KOPT-K1 (cell line): ENCODE data around the gene GHRL.

Experiments
- H3K27ac ChIP-seq: fragments of 200-600 bp; sonication (generic); 2 replicates; pipeline ENCODE4 v1.5.1; 2016; ENCODE audit warnings: antibody characterized with exemption, mild to moderate bottlenecking, low read depth, low read length; ENCODE audit not compliant: poor library complexity, severe bottlenecking
- H3K36me3 ChIP-seq: fragments of 200-600 bp; sonication (generic); 2 replicates; pipeline ENCODE4 v1.5.1; 2017; ENCODE audit warnings: antibody characterized with exemption, mild to moderate bottlenecking, low read length, moderate library complexity; ENCODE audit not compliant: insufficient read depth
- H3K9me3 ChIP-seq: fragments of 200-600 bp; sonication (generic); 2 replicates; pipeline ENCODE4 v1.5.1; 2017; ENCODE audit warnings: antibody characterized with exemption, low read length, mild to moderate bottlenecking; ENCODE audit not compliant: insufficient read depth, poor library complexity, severe bottlenecking

GHRL gene

GRCh38 chr3:10292505-10293419 is at the start of gene GHRL:
Gene GHRL, minus strand, starts transcription at chr3:10292947. Its CDS starts 2,767 bp downstream, at chr3:10290180.
- Histone ChIP-seq H3K27ac (no peak within 1 kb of the TSS), H3K9me3 (no peaks in the 10 kb centered on the region), H3K36me3 (peaks cover 92% of the 10 kb centered on the region)

GRCh38 chr3:10341901-10342398 is 49.2 kb upstream of the GHRL start:
- Histone ChIP-seq H3K9me3 (no peaks in the 10 kb centered on the region), H3K36me3 (no peaks in the 10 kb centered on the region), H3K27ac (no peak overlapping the region)

GRCh38 chr3:10340476-10340875 is 47.7 kb upstream of the GHRL start:
- Histone ChIP-seq H3K9me3 (no peaks in the 10 kb centered on the region), H3K27ac (no peak overlapping the region), H3K36me3 (no peaks in the 10 kb centered on the region)

GRCh38 chr3:10340046-10340445 is 47.3 kb upstream of the GHRL start:
- no peaks in the 10 kb centered on the region for H3K9me3 ChIP-seq
- H3K27ac ChIP-seq = no peak overlapping the region
- no peaks in the 10 kb centered on the region for H3K36me3 ChIP-seq

- Histone ChIP-seq H3K27ac (no peak overlapping the region), H3K36me3 (no peaks in the 10 kb centered on the region), H3K9me3 (no peaks in the 10 kb centered on the region)
Measured at GRCh38 chr3:10339376-10339955, 46.7 kb upstream of the GHRL start.

- no peak overlapping the region for H3K27ac ChIP-seq
- no peaks in the 10 kb centered on the region for H3K36me3 ChIP-seq
- H3K9me3 ChIP-seq = no peaks in the 10 kb centered on the region
Measured at GRCh38 chr3:10338591-10339353, 46.0 kb upstream of the GHRL start.

- no peak overlapping the region for H3K27ac ChIP-seq
- no peaks in the 10 kb centered on the region for H3K36me3 ChIP-seq
- H3K9me3 ChIP-seq = no peaks in the 10 kb centered on the region
Measured at GRCh38 chr3:10338164-10338470, 45.4 kb upstream of the GHRL start.

GRCh38 chr3:10337323-10338163 is 44.8 kb upstream of the GHRL start:
- no peaks in the 10 kb centered on the region for H3K36me3 ChIP-seq
- H3K9me3 ChIP-seq = no peaks in the 10 kb centered on the region

GRCh38 chr3:10336761-10337160 is 44.0 kb upstream of the GHRL start:
- H3K36me3 ChIP-seq = no peaks in the 10 kb centered on the region
- no peak overlapping the region for H3K27ac ChIP-seq
- H3K9me3 ChIP-seq = no peaks in the 10 kb centered on the region

More at GRCh38 chr3:10337323-10338163, 44.8 kb upstream of the GHRL start:
- H3K27ac ChIP-seq = no peak overlapping the region

- no peaks in the 10 kb centered on the region for H3K36me3 ChIP-seq
Measured at GRCh38 chr3:10335871-10336622, 43.3 kb upstream of the GHRL start.

GRCh38 chr3:10335190-10335738 is 42.5 kb upstream of the GHRL start:
- H3K27ac ChIP-seq = no peak overlapping the region
- H3K36me3 ChIP-seq = no peaks in the 10 kb centered on the region
- no peaks in the 10 kb centered on the region for H3K9me3 ChIP-seq

More at GRCh38 chr3:10335871-10336622, 43.3 kb upstream of the GHRL start:
- H3K9me3 ChIP-seq = no peaks in the 10 kb centered on the region
- H3K27ac ChIP-seq = no peak overlapping the region

- H3K27ac ChIP-seq = no peak overlapping the region
- no peaks in the 10 kb centered on the region for H3K9me3 ChIP-seq
- no peaks in the 10 kb centered on the region for H3K36me3 ChIP-seq
Measured at GRCh38 chr3:10334459-10334858, 41.7 kb upstream of the GHRL start.

GRCh38 chr3:10334042-10334441 is 41.3 kb upstream of the GHRL start:
- Histone ChIP-seq H3K36me3 (no peaks in the 10 kb centered on the region), H3K27ac (no peak overlapping the region), H3K9me3 (no peaks in the 10 kb centered on the region)

GRCh38 chr3:10333349-10333650 is 40.6 kb upstream of the GHRL start:
- Histone ChIP-seq H3K27ac (peak overlapping the region; percentile 4), H3K36me3 (no peaks in the 10 kb centered on the region), H3K9me3 (no peaks in the 10 kb centered on the region)
